Neural cell (in vitro differentiated cells): ENCODE measurements around the gene TMUB1.
A peak's percentile ranks its signal among the peaks of the same experiment; 100 is the strongest.

Source experiments
- CTCF ChIP-seq: fragments of 450-650 bp; IDR thresholded peaks from 2 replicates; pipeline ENCODE4 v1.5.1; 2014; ENCODE audit warnings: antibody characterized with exemption, mild to moderate bottlenecking, moderate library complexity; ENCODE audit not compliant: poor library complexity, severe bottlenecking
- EP300 ChIP-seq: fragments of 450-650 bp; conservative IDR thresholded peaks from 2 replicates; pipeline ENCODE4 v1.6.1; 2014; ENCODE audit warnings: antibody characterized with exemption, mild to moderate bottlenecking, moderate library complexity; ENCODE audit not compliant: poor library complexity, severe bottlenecking
- EZH2 ChIP-seq: fragments of 200-600, 300-800 bp; shearing (Covaris generic), sonication (generic); IDR thresholded peaks from 2 replicates; pipeline ENCODE4 v1.6.1; 2014; ENCODE audit warnings: antibody characterized with exemption, low read length, borderline replicate concordance, mild to moderate bottlenecking; ENCODE audit not compliant: insufficient read depth, poor library complexity, severe bottlenecking
- POLR2AphosphoS5 ChIP-seq: IDR thresholded peaks from 2 replicates; pipeline ENCODE4 v1.6.1; 2012
- RAD21 ChIP-seq: fragments of 450-650 bp; conservative IDR thresholded peaks from 2 replicates; pipeline ENCODE4 v1.6.1; 2014; ENCODE audit warnings: antibody characterized with exemption, mild to moderate bottlenecking, moderate library complexity

- peak; percentile 32 for TF ChIP-seq CTCF
- no peak for TF ChIP-seq RAD21
- peak; percentile 31 for TF ChIP-seq EP300
- TF ChIP-seq EZH2, result no peak
- TF ChIP-seq POLR2AphosphoS5, result peak; percentile 61
Observed at GRCh38 chr7:151057989-151058780, 25.1 kb downstream of the TMUB1 start.
